Suppressor macrophage (primary cell): Measurements from ENCODE around the gene CASP2.

Experiments used
- DNase-seq, 4 experiments: peaks; one replicate each; pipeline ENCODE4 v3.0.0-alpha.2; 2020 to 2022

The CASP2 gene

GRCh38 chr7:143334244-143334643 is 46.1 kb downstream of the CASP2 start:
- no peak for DNase-seq

- no peak for DNase-seq
These were observed 49.1 kb downstream of the CASP2 start for GRCh38 chr7:143337216-143337615.

GRCh38 chr7:143341842-143342241 is 53.7 kb downstream of the CASP2 start:
- DNase-seq, result no peak

GRCh38 chr7:143343596-143343995 is 55.4 kb downstream of the CASP2 start:
- DNase-seq, result no peak

- DNase-seq, result peak; percentile 43 to 75 (median 61)
These were observed 57.3 kb downstream of the CASP2 start for GRCh38 chr7:143345428-143345900.

- DNase-seq, result peak in 1 of 4 experiments; percentile 31
These were observed 57.9 kb downstream of the CASP2 start for GRCh38 chr7:143346018-143346417.

- DNase-seq, result no peak
These were observed 59.8 kb downstream of the CASP2 start for GRCh38 chr7:143347950-143348349.

GRCh38 chr7:143351060-143351459 is 62.9 kb downstream of the CASP2 start:
- no peak for DNase-seq

GRCh38 chr7:143351574-143351973 is 63.4 kb downstream of the CASP2 start:
- no peak for DNase-seq

GRCh38 chr7:143352531-143353002 is 64.4 kb downstream of the CASP2 start:
- DNase-seq, result peak; percentile 38 to 65 (median 60)

- no peak for DNase-seq
These were observed 66.2 kb downstream of the CASP2 start for GRCh38 chr7:143354376-143354775.

GRCh38 chr7:143354965-143355364 is 66.8 kb downstream of the CASP2 start:
- DNase-seq, result no peak

- DNase-seq, result no peak
These were observed 67.6 kb downstream of the CASP2 start for GRCh38 chr7:143355450-143356385.

GRCh38 chr7:143356414-143357050 is 68.4 kb downstream of the CASP2 start:
- DNase-seq, result no peak
